ENCODE data around the gene PRSS36.

DNA sequence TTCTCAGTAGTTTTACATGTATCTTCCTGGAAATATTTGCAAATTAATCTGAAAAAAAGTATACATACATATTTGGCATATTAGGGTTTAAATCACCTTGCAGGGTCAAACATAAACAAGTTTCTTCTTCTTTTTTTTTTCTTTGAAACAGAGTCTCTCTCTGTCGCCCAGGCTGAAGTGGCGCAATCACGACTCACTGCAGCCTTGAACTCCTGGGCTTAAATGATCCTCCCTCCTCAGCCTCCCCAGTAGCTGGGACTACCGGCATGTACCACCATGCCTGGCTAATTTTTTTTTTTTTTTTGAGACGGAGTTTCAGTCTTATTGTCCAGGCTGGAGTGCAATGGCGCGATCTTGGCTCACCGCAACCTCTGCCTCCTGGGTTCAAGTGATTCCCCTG lies 17.4 kb upstream of the PRSS36 start:
- no peak for TF ChIP-seq CTCF (IDR thresholded peaks at IDR 0.05)
- no peak for TF ChIP-seq FOXP1 (CRISPR knock-in tag; IDR thresholded peaks at IDR 0.05; ENCODE audit: borderline replicate concordance)
- TF ChIP-seq, protein P1, sequence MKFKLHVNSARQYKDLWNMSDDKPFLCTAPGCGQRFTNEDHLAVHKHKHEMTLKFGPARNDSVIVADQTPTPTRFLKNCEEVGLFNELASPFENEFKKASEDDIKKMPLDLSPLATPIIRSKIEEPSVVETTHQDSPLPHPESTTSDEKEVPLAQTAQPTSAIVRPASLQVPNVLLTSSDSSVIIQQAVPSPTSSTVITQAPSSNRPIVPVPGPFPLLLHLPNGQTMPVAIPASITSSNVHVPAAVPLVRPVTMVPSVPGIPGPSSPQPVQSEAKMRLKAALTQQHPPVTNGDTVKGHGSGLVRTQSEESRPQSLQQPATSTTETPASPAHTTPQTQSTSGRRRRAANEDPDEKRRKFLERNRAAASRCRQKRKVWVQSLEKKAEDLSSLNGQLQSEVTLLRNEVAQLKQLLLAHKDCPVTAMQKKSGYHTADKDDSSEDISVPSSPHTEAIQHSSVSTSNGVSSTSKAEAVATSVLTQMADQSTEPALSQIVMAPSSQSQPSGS (CRISPR knock-in tag; IDR thresholded peaks at IDR 0.05; ENCODE audit: borderline replicate concordance, low read depth): no peak
